Glomerular endothelial cell (primary cell): ENCODE results near the gene TRIM50. TPM values are rescaled to one million over a fixed set of nuclear protein-coding genes. Genes with fewer than 3 reads are reported as not detected.
A peak's percentile ranks its signal among the peaks of the same experiment; 100 is the strongest.
"Not testable (repeated sequence)": the region's sequence is repeated elsewhere in the genome, so short reads cannot be mapped to it uniquely, and the experiment has no call there.

Experiments used
- DNase-seq: peaks from one replicate; pipeline ENCODE4 v3.0.0-alpha.2; 2011; ENCODE audit warnings: low read depth, low spot score; ENCODE audit errors: extremely low read depth
- total RNA-seq: library from RNA; depleted of rRNA; stranded (reverse); fragments of >200 nt; gene quantifications from 2 replicates; pipeline ENCODE4 v1.2.3, GENCODE V29; 2015

TRIM50 gene
- total RNA-seq, 1 donor from 2014 or later: not detected

GRCh38 chr7:73350306-73351068 is 22.6 kb upstream of the TRIM50 start:
- no peak for DNase-seq

GRCh38 chr7:73349763-73350162 is 21.9 kb upstream of the TRIM50 start:
- DNase-seq: no peak

- no peak for DNase-seq
Measured at GRCh38 chr7:73345951-73346350, 18.1 kb upstream of the TRIM50 start.

GRCh38 chr7:73345538-73345937 is 17.7 kb upstream of the TRIM50 start:
- DNase-seq: no peak

GRCh38 chr7:73343671-73344380 is 15.9 kb upstream of the TRIM50 start:
- no peak for DNase-seq

- peak; percentile 23 for DNase-seq
Measured at GRCh38 chr7:73342645-73343044, 14.8 kb upstream of the TRIM50 start.

- no peak for DNase-seq
Measured at GRCh38 chr7:73341877-73342276, 14.0 kb upstream of the TRIM50 start.

- DNase-seq: no peak
Measured at GRCh38 chr7:73340514-73340913, 12.6 kb upstream of the TRIM50 start.

GRCh38 chr7:73338321-73338720 is 10.4 kb upstream of the TRIM50 start:
- DNase-seq: no peak

GRCh38 chr7:73332447-73332846 is 4.6 kb upstream of the TRIM50 start:
- DNase-seq: no peak

- no peak for DNase-seq
Measured at GRCh38 chr7:73330772-73331171, 2.9 kb upstream of the TRIM50 start.

GRCh38 chr7:73329861-73330581 is 2.1 kb upstream of the TRIM50 start:
- DNase-seq: no peak

- DNase-seq: no peak
Measured at GRCh38 chr7:73328696-73329095, 814 bp upstream of the TRIM50 start.

- DNase-seq: not testable (repeated sequence)
Measured at GRCh38 chr7:73327449-73327848, 433 bp downstream of the TRIM50 start.

- not testable (repeated sequence) for DNase-seq
Measured at GRCh38 chr7:73325424-73325823, 2.5 kb downstream of the TRIM50 start.

GRCh38 chr7:73324081-73324845 is 3.6 kb downstream of the TRIM50 start:
- not testable (repeated sequence) for DNase-seq

GRCh38 chr7:73323434-73324080 is 4.3 kb downstream of the TRIM50 start:
- DNase-seq: not testable (repeated sequence)

- not testable (repeated sequence) for DNase-seq
Measured at GRCh38 chr7:73320009-73320408, 7.9 kb downstream of the TRIM50 start.

GRCh38 chr7:73319541-73319940 is 8.3 kb downstream of the TRIM50 start:
- DNase-seq: not testable (repeated sequence)

GRCh38 chr7:73318656-73319204 is 9.2 kb downstream of the TRIM50 start:
- not testable (repeated sequence) for DNase-seq
